HEK293 (cell line): Measurements from ENCODE around the gene AKAP9.
"Not testable (repeated sequence)": the region's sequence is repeated elsewhere in the genome, so short reads cannot be mapped to it uniquely, and the experiment has no call there.

Source experiments
- CTCF ChIA-PET: fragments of 350-600 bp; formaldehyde crosslinking; extraction: SDS; loops from one replicate; lab custom pipeline; 2021; ENCODE audit warnings: antibody characterized with exemption; lab: Yijun Ruan, JAX
- POLR2A ChIA-PET: fragments of 300-600 bp; formaldehyde crosslinking; extraction: SDS; loops from one replicate; lab custom pipeline; 2020; ENCODE audit warnings: antibody characterized with exemption, inconsistent platforms; lab: Yijun Ruan, JAX
- H3K27ac ChIP-seq: fragments of 200-500 bp; sonication (Bioruptor generic); 2 replicates; pipeline ENCODE4 v1.5.1; 2014; ENCODE audit warnings: low read depth, low read length, control low read depth, inconsistent platforms; ENCODE audit errors: extremely low read depth
- H3K36me3 ChIP-seq, 2 experiments: fragments of 200-500 bp in 1 of 2; sonication (Bioruptor generic) in 1 of 2; 1 replicate in 1 of 2; 2 replicates in 1 of 2; pipeline ENCODE4 v1.5.1; 2014 to 2017; ENCODE audit warnings: inconsistent platforms in 2 of 2, low read length in 2 of 2; ENCODE audit not compliant: control insufficient read depth in 2 of 2, insufficient read depth in 1 of 2
- H3K4me1 ChIP-seq: fragments of 200-500 bp; sonication (Bioruptor generic); 2 replicates; pipeline ENCODE4 v1.5.1; 2014; ENCODE audit warnings: mild to moderate bottlenecking, low read length, inconsistent platforms; ENCODE audit not compliant: control insufficient read depth, insufficient read depth
- H3K4me3 ChIP-seq: 2 replicates; pipeline ENCODE4 v1.5.1; 2011; ENCODE audit warnings: low read depth, mild to moderate bottlenecking, control low read depth, low read length, moderate library complexity
- H3K9me3 ChIP-seq: fragments of 200-500 bp; sonication (Bioruptor generic); 2 replicates; pipeline ENCODE4 v1.5.1; 2014; ENCODE audit warnings: low read depth, low read length, inconsistent platforms; ENCODE audit not compliant: control insufficient read depth, insufficient read depth
- FEZF1 ChIP-seq: fragments of 450-650 bp; formaldehyde crosslinking; IDR thresholded peaks from 2 replicates; pipeline ENCODE4 v1.5.1; 2016; ENCODE audit warnings: missing biosample characterization, missing genetic modification characterization
- GFI1B ChIP-seq: fragments of 450-650 bp; formaldehyde crosslinking; IDR thresholded peaks from 2 replicates; pipeline ENCODE4 v1.5.1; 2016; ENCODE audit warnings: missing biosample characterization, missing genetic modification characterization
- IKZF3 ChIP-seq: fragments of 450-650 bp; IDR thresholded peaks from 2 replicates; pipeline ENCODE4 v1.5.0; 2018; ENCODE audit warnings: missing biosample characterization, mild to moderate bottlenecking, missing genetic modification characterization, moderate library complexity
- KLF16 ChIP-seq: fragments of 450-650 bp; formaldehyde crosslinking; IDR thresholded peaks from 2 replicates; pipeline ENCODE4 v1.5.1; 2017; ENCODE audit warnings: missing biosample characterization, missing genetic modification characterization
- KLF8 ChIP-seq: fragments of 450-650 bp; formaldehyde crosslinking; IDR thresholded peaks from 2 replicates; pipeline ENCODE4 v1.5.1; 2016; ENCODE audit warnings: missing biosample characterization, missing genetic modification characterization
- TCF7L2 ChIP-seq: IDR thresholded peaks from 2 replicates; pipeline ENCODE4 v1.6.1; 2011; ENCODE audit warnings: low read depth, mild to moderate bottlenecking, inconsistent platforms, low read length, moderate library complexity, borderline replicate concordance
- ZBTB21 ChIP-seq: fragments of 450-650 bp; formaldehyde crosslinking; IDR thresholded peaks from 2 replicates; pipeline ENCODE4 v1.5.1; 2017; ENCODE audit warnings: missing biosample characterization, missing genetic modification characterization
- ZBTB48 ChIP-seq: fragments of 450-650 bp; formaldehyde crosslinking; IDR thresholded peaks from 2 replicates; pipeline ENCODE4 v1.5.1; 2016; ENCODE audit warnings: missing biosample characterization, missing genetic modification characterization
- ZFP69B ChIP-seq: fragments of 450-650 bp; formaldehyde crosslinking; IDR thresholded peaks from 2 replicates; pipeline ENCODE4 v1.5.1; 2016; ENCODE audit warnings: missing biosample characterization, missing genetic modification characterization
- ZNF121 ChIP-seq: fragments of 450-650 bp; formaldehyde crosslinking; IDR thresholded peaks from 2 replicates; pipeline ENCODE4 v1.5.1; 2016; ENCODE audit warnings: missing biosample characterization, missing genetic modification characterization
- ZNF2 ChIP-seq: fragments of 450-650 bp; formaldehyde crosslinking; IDR thresholded peaks from 2 replicates; pipeline ENCODE4 v1.5.1; 2016; ENCODE audit warnings: missing biosample characterization, missing genetic modification characterization
- ZNF202 ChIP-seq: fragments of 450-650 bp; formaldehyde crosslinking; IDR thresholded peaks from 2 replicates; pipeline ENCODE4 v1.5.1; 2016; ENCODE audit warnings: missing biosample characterization, missing genetic modification characterization, borderline replicate concordance
- ZNF214 ChIP-seq: fragments of 450-650 bp; formaldehyde crosslinking; IDR thresholded peaks from 2 replicates; pipeline ENCODE4 v1.5.1; 2017; ENCODE audit warnings: missing biosample characterization, mild to moderate bottlenecking, missing genetic modification characterization, borderline replicate concordance
- ZNF23 ChIP-seq: fragments of 450-650 bp; formaldehyde crosslinking; IDR thresholded peaks from 2 replicates; pipeline ENCODE4 v1.5.1; 2016; ENCODE audit warnings: missing biosample characterization, missing genetic modification characterization, borderline replicate concordance
- ZNF24 ChIP-seq: fragments of 450-650 bp; formaldehyde crosslinking; IDR thresholded peaks from 2 replicates; pipeline ENCODE4 v1.5.1; 2016; ENCODE audit warnings: missing biosample characterization, missing genetic modification characterization
- ZNF248 ChIP-seq: fragments of 450-650 bp; formaldehyde crosslinking; IDR thresholded peaks from 2 replicates; pipeline ENCODE4 v1.5.1; 2017; ENCODE audit warnings: missing biosample characterization, missing genetic modification characterization
- ZNF266 ChIP-seq: fragments of 450-650 bp; formaldehyde crosslinking; IDR thresholded peaks from 2 replicates; pipeline ENCODE4 v1.5.1; 2016; ENCODE audit warnings: missing biosample characterization, missing genetic modification characterization, low read depth
- ZNF350 ChIP-seq: fragments of 450-650 bp; formaldehyde crosslinking; IDR thresholded peaks from 2 replicates; pipeline ENCODE4 v1.5.0; 2017; ENCODE audit warnings: missing biosample characterization, mild to moderate bottlenecking, missing genetic modification characterization
- ZNF473 ChIP-seq: fragments of 450-650 bp; formaldehyde crosslinking; IDR thresholded peaks from 2 replicates; pipeline ENCODE4 v1.5.1; 2017; ENCODE audit warnings: missing biosample characterization, missing genetic modification characterization
- ZNF48 ChIP-seq: fragments of 450-650 bp; formaldehyde crosslinking; IDR thresholded peaks from 2 replicates; pipeline ENCODE4 v1.5.1; 2016; ENCODE audit warnings: missing biosample characterization, missing genetic modification characterization
- ZNF501 ChIP-seq: fragments of 450-650 bp; formaldehyde crosslinking; IDR thresholded peaks from 2 replicates; pipeline ENCODE4 v1.5.1; 2016; ENCODE audit warnings: missing biosample characterization, missing genetic modification characterization
- ZNF548 ChIP-seq: fragments of 450-650 bp; formaldehyde crosslinking; IDR thresholded peaks from 2 replicates; pipeline ENCODE4 v1.5.1; 2016; ENCODE audit warnings: missing biosample characterization, missing genetic modification characterization
- ZNF626 ChIP-seq: fragments of 450-650 bp; sonication (Bioruptor Pico); formaldehyde crosslinking; IDR thresholded peaks from 2 replicates; pipeline ENCODE4 v1.5.1; 2018; ENCODE audit warnings: missing biosample characterization, missing genetic modification characterization, inconsistent platforms
- ZNF654 ChIP-seq: fragments of 450-650 bp; formaldehyde crosslinking; IDR thresholded peaks from 2 replicates; pipeline ENCODE4 v1.5.1; 2016; ENCODE audit warnings: low read depth, missing biosample characterization, missing genetic modification characterization
- ZNF677 ChIP-seq: fragments of 450-650 bp; IDR thresholded peaks from 2 replicates; pipeline ENCODE4 v1.5.0; 2018; ENCODE audit warnings: missing biosample characterization, mild to moderate bottlenecking, missing genetic modification characterization, moderate library complexity
- ZNF768 ChIP-seq: fragments of 450-650 bp; formaldehyde crosslinking; IDR thresholded peaks from 2 replicates; pipeline ENCODE4 v1.5.1; 2018; ENCODE audit warnings: missing biosample characterization, mild to moderate bottlenecking, missing genetic modification characterization
- ZNF776 ChIP-seq: fragments of 450-650 bp; formaldehyde crosslinking; IDR thresholded peaks from 2 replicates; pipeline ENCODE4 v1.5.0; 2017; ENCODE audit warnings: missing biosample characterization, missing genetic modification characterization, borderline replicate concordance
- ZNF777 ChIP-seq: fragments of 450-650 bp; formaldehyde crosslinking; IDR thresholded peaks from 2 replicates; pipeline ENCODE4 v1.5.1; 2017; ENCODE audit warnings: missing biosample characterization, missing genetic modification characterization, borderline replicate concordance
- TF ChIP-seq, protein P1 (sequence below): fragments of 450-650 bp; formaldehyde crosslinking; IDR thresholded peaks from 2 replicates; pipeline ENCODE4 v1.5.1; 2017; ENCODE audit warnings: missing biosample characterization, missing genetic modification characterization
- TF ChIP-seq, protein P2 (sequence below): IDR thresholded peaks from 2 replicates; pipeline ENCODE4 v1.6.1; 2011; ENCODE audit warnings: mild to moderate bottlenecking, low read depth, low read length, borderline replicate concordance
- TF ChIP-seq, protein P3 (sequence below): fragments of 450-650 bp; formaldehyde crosslinking; IDR thresholded peaks from 2 replicates; pipeline ENCODE4 v1.5.1; 2016; ENCODE audit warnings: missing biosample characterization, missing genetic modification characterization, low read depth

The AKAP9 gene

DNA sequence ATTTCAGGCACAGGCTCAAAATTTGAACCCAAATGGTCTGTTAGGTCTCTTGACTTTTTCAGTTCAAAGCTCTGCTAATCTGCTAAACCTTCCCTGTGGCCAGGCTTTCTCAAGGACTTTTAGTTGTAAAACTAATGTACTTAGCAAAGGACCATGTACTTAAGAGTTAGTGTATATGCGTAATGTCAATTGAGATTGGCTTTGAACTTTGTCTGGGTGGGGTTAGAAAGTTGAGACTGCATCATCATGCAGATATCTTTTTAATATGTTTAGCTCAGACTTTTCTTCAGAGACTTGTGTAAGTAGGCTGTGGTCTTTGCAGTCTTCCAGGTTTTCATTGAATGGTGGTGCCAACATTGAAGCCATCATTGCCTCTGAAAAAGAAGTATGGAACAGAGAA, 159.9 kb downstream of the AKAP9 start (continued):
- TF ChIP-seq ZNF48 = no peak
- TF ChIP-seq ZNF2 (tag by site-specific recombination) = no peak
- no peak for TF ChIP-seq ZNF777 (tag by site-specific recombination)
- TF ChIP-seq FEZF1 = no peak
- TF ChIP-seq, protein P1, sequence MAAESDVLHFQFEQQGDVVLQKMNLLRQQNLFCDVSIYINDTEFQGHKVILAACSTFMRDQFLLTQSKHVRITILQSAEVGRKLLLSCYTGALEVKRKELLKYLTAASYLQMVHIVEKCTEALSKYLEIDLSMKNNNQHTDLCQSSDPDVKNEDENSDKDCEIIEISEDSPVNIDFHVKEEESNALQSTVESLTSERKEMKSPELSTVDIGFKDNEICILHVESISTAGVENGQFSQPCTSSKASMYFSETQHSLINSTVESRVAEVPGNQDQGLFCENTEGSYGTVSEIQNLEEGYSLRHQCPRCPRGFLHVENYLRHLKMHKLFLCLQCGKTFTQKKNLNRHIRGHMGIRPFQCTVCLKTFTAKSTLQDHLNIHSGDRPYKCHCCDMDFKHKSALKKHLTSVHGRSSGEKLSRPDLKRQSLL (tag by site-specific recombination) = no peak
- TF ChIP-seq GFI1B = no peak
- TF ChIP-seq ZNF23 (tag by site-specific recombination) = no peak
- TF ChIP-seq ZNF350 = no peak
- no peak for TF ChIP-seq ZNF202

DNA sequence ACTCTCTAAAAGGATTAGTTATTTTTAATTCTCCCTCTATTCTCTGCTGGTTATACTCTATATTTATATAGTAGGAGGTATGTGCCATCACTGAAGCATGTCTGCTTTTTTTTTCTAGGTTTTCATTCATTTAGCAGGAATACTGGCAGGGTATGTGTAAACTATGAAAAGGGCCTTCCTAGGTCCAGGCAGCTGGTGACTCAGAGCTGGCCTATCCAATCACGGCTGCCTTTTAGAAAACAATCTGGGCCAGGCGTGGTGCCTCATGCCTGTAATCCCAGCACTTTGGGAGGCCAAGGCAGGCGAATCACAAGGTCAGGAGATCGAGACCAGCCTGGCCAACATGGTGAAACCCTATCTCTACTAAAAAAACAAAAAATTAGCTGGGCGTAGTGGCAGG, 162.2 kb downstream of the AKAP9 start:
- CTCF ChIA-PET, H3K9me3 ChIP-seq, H3K27ac ChIP-seq, H3K4me3 ChIP-seq, H3K4me1 ChIP-seq, POLR2A ChIA-PET: not testable (repeated sequence)
- peaks cover 35 to 58% of the 10 kb centered on the region in 2 experiments for H3K36me3 ChIP-seq

- no peak for TF ChIP-seq KLF8 (tag by site-specific recombination)
- TF ChIP-seq ZNF626 (tag by site-specific recombination) = no peak
- TF ChIP-seq ZNF501 (tag by site-specific recombination) = no peak
- no peak for TF ChIP-seq ZNF248 (tag by site-specific recombination)
- TF ChIP-seq ZNF776 (tag by site-specific recombination) = no peak
- no peak for TF ChIP-seq ZNF654 (tag by site-specific recombination)
- no peak for TF ChIP-seq KLF16 (tag by site-specific recombination)
- TF ChIP-seq ZNF266 (tag by site-specific recombination) = no peak
- TF ChIP-seq, all 188 proteins: peak for 0
- no peak overlapping the region for H3K27ac ChIP-seq
- POLR2A ChIA-PET = no interaction called here
- CTCF ChIA-PET = no interaction called here
- H3K9me3 ChIP-seq = no peaks in the 10 kb centered on the region
- peaks cover 21 to 34% of the 10 kb centered on the region in 2 experiments for H3K36me3 ChIP-seq
- no peak overlapping the region for H3K4me3 ChIP-seq
- H3K4me1 ChIP-seq = no peaks in the 10 kb centered on the region
Observed at GRCh38 chr7:92108821-92109220, 168.2 kb downstream of the AKAP9 start.

DNA sequence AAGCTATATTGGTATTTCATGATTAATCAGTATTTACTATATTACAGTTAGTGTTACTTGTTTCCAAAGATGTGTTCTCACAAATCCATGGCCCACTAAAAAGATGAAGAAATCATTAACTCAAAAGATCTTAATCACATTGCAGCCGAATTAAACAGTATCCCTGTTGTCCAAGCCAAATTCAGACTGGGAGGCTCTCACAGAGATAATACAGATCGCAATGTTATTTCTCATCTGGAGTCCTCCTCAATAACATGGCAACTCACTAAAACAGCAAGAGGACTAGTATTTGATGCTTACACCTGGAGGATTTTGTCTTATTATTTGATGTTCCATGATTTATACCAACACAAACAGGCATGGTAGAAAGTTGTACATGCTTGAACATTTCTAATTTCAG, 170.2 kb downstream of the AKAP9 start:
- ChIA-PET POLR2A (no interaction called here), CTCF (no interaction called here)
- no peak overlapping the region for H3K4me3 ChIP-seq
- H3K27ac ChIP-seq = no peak overlapping the region
- H3K36me3 ChIP-seq = peaks cover 24 to 33% of the 10 kb centered on the region in 2 experiments
- H3K4me1 ChIP-seq = no peaks in the 10 kb centered on the region
- no peaks in the 10 kb centered on the region for H3K9me3 ChIP-seq
- TF ChIP-seq ZNF677 (no peak), ZNF214 (no peak), ZBTB48 (tag by site-specific recombination) (no peak), ZNF121 (no peak), ZNF24 (tag by site-specific recombination) (no peak), ZFP69B (tag by site-specific recombination) (no peak), TCF7L2 (no peak), ZBTB21 (tag by site-specific recombination) (no peak), ZNF473 (tag by site-specific recombination) (no peak), ZNF768 (tag by site-specific recombination) (no peak), ZNF248 (tag by site-specific recombination) (no peak), ZNF548 (tag by site-specific recombination) (no peak), IKZF3 (tag by site-specific recombination) (no peak)
- TF ChIP-seq, protein P2, sequence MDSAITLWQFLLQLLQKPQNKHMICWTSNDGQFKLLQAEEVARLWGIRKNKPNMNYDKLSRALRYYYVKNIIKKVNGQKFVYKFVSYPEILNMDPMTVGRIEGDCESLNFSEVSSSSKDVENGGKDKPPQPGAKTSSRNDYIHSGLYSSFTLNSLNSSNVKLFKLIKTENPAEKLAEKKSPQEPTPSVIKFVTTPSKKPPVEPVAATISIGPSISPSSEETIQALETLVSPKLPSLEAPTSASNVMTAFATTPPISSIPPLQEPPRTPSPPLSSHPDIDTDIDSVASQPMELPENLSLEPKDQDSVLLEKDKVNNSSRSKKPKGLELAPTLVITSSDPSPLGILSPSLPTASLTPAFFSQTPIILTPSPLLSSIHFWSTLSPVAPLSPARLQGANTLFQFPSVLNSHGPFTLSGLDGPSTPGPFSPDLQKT = no peak
- TF ChIP-seq, protein P3, sequence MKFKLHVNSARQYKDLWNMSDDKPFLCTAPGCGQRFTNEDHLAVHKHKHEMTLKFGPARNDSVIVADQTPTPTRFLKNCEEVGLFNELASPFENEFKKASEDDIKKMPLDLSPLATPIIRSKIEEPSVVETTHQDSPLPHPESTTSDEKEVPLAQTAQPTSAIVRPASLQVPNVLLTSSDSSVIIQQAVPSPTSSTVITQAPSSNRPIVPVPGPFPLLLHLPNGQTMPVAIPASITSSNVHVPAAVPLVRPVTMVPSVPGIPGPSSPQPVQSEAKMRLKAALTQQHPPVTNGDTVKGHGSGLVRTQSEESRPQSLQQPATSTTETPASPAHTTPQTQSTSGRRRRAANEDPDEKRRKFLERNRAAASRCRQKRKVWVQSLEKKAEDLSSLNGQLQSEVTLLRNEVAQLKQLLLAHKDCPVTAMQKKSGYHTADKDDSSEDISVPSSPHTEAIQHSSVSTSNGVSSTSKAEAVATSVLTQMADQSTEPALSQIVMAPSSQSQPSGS (tag by site-specific recombination) = no peak
